HG02840 (cell line): ENCODE results near the gene THRA.

Source experiments
- ATAC-seq: cut with Tn5 transposase; IDR thresholded peaks from one replicate; pipeline ENCODE4 v1.9.1; 2021; ENCODE audit warnings: mild to moderate bottlenecking, moderate library complexity, moderate number of reproducible peaks; ENCODE audit not compliant: unreplicated experiment, low FRiP score

THRA gene

GRCh38 chr17:40062329-40063186 lies at the start of gene THRA:
THRA (plus strand) TSS chr17:40062965; CDS start chr17:40074489, 11,524 bp downstream.
- ATAC-seq: peak; percentile 62

GRCh38 chr17:40014375-40014980 lies 48.3 kb upstream of the THRA start:
- ATAC-seq: no peak

GRCh38 chr17:40015005-40015997 lies 47.5 kb upstream of the THRA start, which contains the start of gene CSF3:
CSF3 (plus strand) TSS chr17:40015440; CDS start chr17:40015475, 35 bp downstream.
- ATAC-seq: no peak

GRCh38 chr17:40015998-40016985 lies 46.5 kb upstream of the THRA start:
- ATAC-seq: no peak

GRCh38 chr17:40017422-40018080 lies 45.2 kb upstream of the THRA start:
- no peak for ATAC-seq

GRCh38 chr17:40018211-40019121 lies 44.3 kb upstream of the THRA start:
- no peak for ATAC-seq

GRCh38 chr17:40019140-40019991 lies 43.4 kb upstream of the THRA start:
- ATAC-seq: no peak

GRCh38 chr17:40020146-40020545 lies 42.6 kb upstream of the THRA start:
- ATAC-seq: no peak

GRCh38 chr17:40021451-40021971 lies 41.3 kb upstream of the THRA start:
- no peak for ATAC-seq

GRCh38 chr17:40022497-40022896 lies 40.3 kb upstream of the THRA start:
- no peak for ATAC-seq

- no peak for ATAC-seq
Measured at GRCh38 chr17:40022961-40023541, 39.7 kb upstream of the THRA start.

GRCh38 chr17:40023590-40024292 lies 39.0 kb upstream of the THRA start:
- no peak for ATAC-seq

GRCh38 chr17:40024901-40025300 lies 37.9 kb upstream of the THRA start:
- no peak for ATAC-seq

GRCh38 chr17:40025559-40025958 lies 37.2 kb upstream of the THRA start:
- ATAC-seq: no peak

- no peak for ATAC-seq
Measured at GRCh38 chr17:40025991-40026815, 36.6 kb upstream of the THRA start.
